ENCODE measurements around the gene FOXO1.
"Not testable (repeated sequence)": the region's sequence is repeated elsewhere in the genome, so short reads cannot be mapped to it uniquely, and the experiment has no call there.

The FOXO1 gene

GRCh38 chr13:40665126-40666044, 1.1 kb downstream of the FOXO1 start:
- peak; percentile 72 for DNase-seq (ENCODE audit: low spot score)

- DNase-seq (ENCODE audit: low spot score) = peak; percentile 61
Observed at GRCh38 chr13:40664350-40665125, 1.9 kb downstream of the FOXO1 start.

- DNase-seq (ENCODE audit: low spot score) = not testable (repeated sequence)
Observed at GRCh38 chr13:40664100-40664349, 2.4 kb downstream of the FOXO1 start.

GRCh38 chr13:40662866-40663265, 3.6 kb downstream of the FOXO1 start:
- DNase-seq (ENCODE audit: low spot score) = no peak

GRCh38 chr13:40661875-40662665, 4.4 kb downstream of the FOXO1 start:
- DNase-seq (ENCODE audit: low spot score) = no peak

- no peak for DNase-seq (ENCODE audit: low spot score)
Observed at GRCh38 chr13:40660692-40661091, 5.7 kb downstream of the FOXO1 start.

- no peak for DNase-seq (ENCODE audit: low spot score)
Observed at GRCh38 chr13:40660141-40660664, 6.2 kb downstream of the FOXO1 start.

GRCh38 chr13:40657951-40658350, 8.5 kb downstream of the FOXO1 start:
- no peak for DNase-seq (ENCODE audit: low spot score)

GRCh38 chr13:40657307-40657706, 9.1 kb downstream of the FOXO1 start:
- no peak for DNase-seq (ENCODE audit: low spot score)

GRCh38 chr13:40656358-40656757, 10.1 kb downstream of the FOXO1 start:
- no peak for DNase-seq (ENCODE audit: low spot score)

GRCh38 chr13:40653527-40654318, 12.7 kb downstream of the FOXO1 start:
- DNase-seq (ENCODE audit: low spot score) = no peak

- DNase-seq (ENCODE audit: low spot score) = no peak
Observed at GRCh38 chr13:40652588-40652940, 13.9 kb downstream of the FOXO1 start.

- no peak for DNase-seq (ENCODE audit: low spot score)
Observed at GRCh38 chr13:40651866-40652587, 14.4 kb downstream of the FOXO1 start.

- no peak for DNase-seq (ENCODE audit: low spot score)
Observed at GRCh38 chr13:40648841-40649240, 17.6 kb downstream of the FOXO1 start.

GRCh38 chr13:40648040-40648439, 18.4 kb downstream of the FOXO1 start:
- no peak for DNase-seq (ENCODE audit: low spot score)

- no peak for DNase-seq (ENCODE audit: low spot score)
Observed at GRCh38 chr13:40644838-40645604, 21.4 kb downstream of the FOXO1 start.

GRCh38 chr13:40640845-40641458, 25.5 kb downstream of the FOXO1 start:
- DNase-seq (ENCODE audit: low spot score) = no peak

- no peak for DNase-seq (ENCODE audit: low spot score)
Observed at GRCh38 chr13:40640202-40640601, 26.2 kb downstream of the FOXO1 start.

GRCh38 chr13:40639221-40639681, 27.2 kb downstream of the FOXO1 start:
- DNase-seq (ENCODE audit: low spot score) = no peak

- DNase-seq (ENCODE audit: low spot score) = no peak
Observed at GRCh38 chr13:40637643-40638042, 28.8 kb downstream of the FOXO1 start.
